ENCODE results near the gene GLT1D1.

Gene GLT1D1

DNA sequence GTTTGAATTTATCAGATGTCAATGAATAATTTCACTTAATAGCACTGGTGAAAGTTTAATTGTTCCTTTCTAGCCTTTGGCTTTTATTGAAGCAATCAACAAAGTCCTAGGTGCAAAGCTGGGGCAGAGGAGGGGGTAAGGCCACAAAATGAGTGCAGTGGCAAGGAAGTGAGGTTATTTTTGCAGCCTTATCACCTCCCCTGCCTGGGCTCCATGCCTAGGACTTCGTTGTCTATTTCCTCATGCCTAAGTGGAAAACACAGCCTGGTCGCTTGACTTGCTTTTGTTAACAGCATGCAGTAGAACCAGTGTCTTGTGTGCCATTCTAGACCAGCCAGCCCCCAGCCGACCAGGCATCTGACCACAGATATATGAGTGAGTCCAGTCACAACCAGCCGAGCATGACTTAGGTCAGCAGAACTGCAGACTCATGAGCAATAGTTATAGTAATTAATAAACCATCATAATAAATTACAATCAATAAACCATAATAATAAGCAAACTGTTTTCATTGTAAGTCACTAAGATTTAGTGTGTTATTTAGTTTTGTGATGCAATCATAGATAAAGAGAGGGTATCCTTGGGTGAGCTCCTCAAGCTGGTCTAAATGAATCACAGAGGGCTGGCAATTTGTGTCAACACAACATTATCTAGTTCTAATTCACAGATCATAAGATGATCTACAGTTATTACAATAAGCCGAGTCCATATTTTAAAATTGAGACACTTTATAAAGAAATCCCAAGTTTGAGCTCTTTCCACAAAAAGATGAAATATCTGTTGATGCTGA is 156.8 kb downstream of the GLT1D1 start:
- DNase-seq, result no peak

DNA sequence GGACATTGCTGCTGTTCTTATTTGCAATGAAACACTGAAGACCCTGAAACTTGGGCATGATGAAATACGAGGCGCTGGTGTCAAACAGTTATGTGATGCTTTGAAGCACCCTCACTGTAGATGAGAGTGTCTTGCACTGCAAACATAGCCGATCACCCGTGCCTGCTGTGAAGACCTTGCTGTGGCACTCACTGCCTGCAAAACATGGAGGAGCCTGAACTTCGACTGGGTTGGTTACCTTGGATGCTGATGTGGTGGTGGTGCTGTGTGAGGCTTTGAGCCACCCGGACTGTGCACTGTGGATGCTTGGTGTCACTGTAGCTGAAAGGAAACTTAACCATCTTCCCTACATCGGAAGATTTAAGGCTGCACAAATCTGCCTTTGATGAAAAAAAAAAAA is 162.9 kb downstream of the GLT1D1 start:
- DNase-seq, result no peak

DNA sequence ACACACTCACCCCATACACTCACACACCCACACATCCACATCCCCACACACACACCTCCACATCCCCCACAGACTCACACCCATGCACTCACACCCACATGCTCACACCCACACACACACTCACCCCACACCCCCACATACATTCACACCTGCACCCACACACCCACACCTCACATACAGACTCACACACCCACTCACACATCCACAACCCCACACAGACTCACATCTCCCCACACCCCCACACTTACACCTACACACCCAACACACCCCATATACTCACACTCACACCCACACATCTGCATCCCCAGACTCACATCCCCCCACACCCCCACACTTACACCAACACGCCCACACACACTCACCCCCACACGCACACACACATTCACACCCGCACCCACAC is 171.8 kb downstream of the GLT1D1 start:
- no peak for DNase-seq

DNA sequence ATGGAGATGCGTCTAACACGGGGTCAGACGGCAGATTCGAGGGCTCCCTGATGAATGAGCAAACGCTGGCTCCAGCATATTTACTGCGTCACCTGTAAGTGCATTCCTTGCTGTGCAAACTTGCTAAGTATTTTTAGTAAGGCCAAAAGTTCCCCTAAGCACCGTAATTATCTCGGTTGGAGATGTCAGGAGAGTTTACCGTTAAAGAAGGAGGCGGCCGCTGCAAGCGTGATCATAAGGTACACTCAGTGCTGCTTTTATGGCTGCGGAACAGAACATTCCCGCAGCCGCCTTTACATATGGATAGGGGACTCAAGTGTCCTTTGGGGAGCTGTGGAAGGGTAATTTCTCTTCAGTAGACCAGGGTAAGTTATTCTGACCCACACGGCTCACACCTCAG is 175.6 kb downstream of the GLT1D1 start:
- peak; percentile 43 to 67 for DNase-seq
